Suppressor macrophage treated with lipopolysaccharide for 1 hour (primary cell): ENCODE data around the gene PNMA8C.
"Not testable (repeated sequence)": the region's sequence is repeated elsewhere in the genome, so short reads cannot be mapped to it uniquely, and the experiment has no call there.

Experiments
- DNase-seq, 3 donors: peaks; one replicate each; pipeline ENCODE4 v3.0.0-alpha.2; 2020 to 2022

PNMA8C gene

GRCh38 chr19:46388311-46389095, 40.2 kb downstream of the PNMA8C start:
- no peak for DNase-seq

- no peak for DNase-seq
These were observed 41.0 kb downstream of the PNMA8C start for GRCh38 chr19:46387713-46388130.

- DNase-seq = no peak
These were observed 41.6 kb downstream of the PNMA8C start for GRCh38 chr19:46386996-46387712.

- no peak for DNase-seq
These were observed 42.6 kb downstream of the PNMA8C start for GRCh38 chr19:46386151-46386550.

GRCh38 chr19:46385636-46386035, 43.1 kb downstream of the PNMA8C start:
- no peak for DNase-seq

GRCh38 chr19:46384396-46384795, 44.3 kb downstream of the PNMA8C start:
- DNase-seq = no peak

GRCh38 chr19:46383846-46384245, 44.9 kb downstream of the PNMA8C start:
- DNase-seq = no peak

- DNase-seq = no peak
These were observed 45.4 kb downstream of the PNMA8C start for GRCh38 chr19:46383171-46383815.

GRCh38 chr19:46381756-46382345, 46.9 kb downstream of the PNMA8C start:
- DNase-seq = no peak

GRCh38 chr19:46381346-46381745, 47.4 kb downstream of the PNMA8C start:
- no peak for DNase-seq

- no peak for DNase-seq
These were observed 48.0 kb downstream of the PNMA8C start for GRCh38 chr19:46380690-46381089.

GRCh38 chr19:46378268-46378667, 50.5 kb downstream of the PNMA8C start:
- DNase-seq = no peak

- no peak for DNase-seq
These were observed 52.2 kb downstream of the PNMA8C start for GRCh38 chr19:46376241-46377153.

- DNase-seq = not testable (repeated sequence)
These were observed 53.2 kb downstream of the PNMA8C start for GRCh38 chr19:46375476-46376067.
